Embryonic facial prominence (tissue), 1 donor: ENCODE measurements around the gene FIBIN.
"Not testable (repeated sequence)": the region's sequence is repeated elsewhere in the genome, so short reads cannot be mapped to it uniquely, and the experiment has no call there.

Experiments
- DNase-seq: peaks from one replicate; pipeline ENCODE4 v3.0.0-alpha.2; 2016; ENCODE audit errors: extremely low spot score

FIBIN gene

GRCh38 chr11:26977209-26977608 is 16.7 kb upstream of the FIBIN start:
- DNase-seq = not testable (repeated sequence)

GRCh38 chr11:26983645-26984044 is 10.3 kb upstream of the FIBIN start:
- DNase-seq = no peak

- no peak for DNase-seq
Measured at GRCh38 chr11:26985470-26985869, 8.4 kb upstream of the FIBIN start.

- DNase-seq = no peak
Measured at GRCh38 chr11:26985943-26986342, 8.0 kb upstream of the FIBIN start.

GRCh38 chr11:26987272-26987671 is 6.6 kb upstream of the FIBIN start:
- no peak for DNase-seq

- DNase-seq = no peak
Measured at GRCh38 chr11:26987731-26988130, 6.2 kb upstream of the FIBIN start.

- peak; percentile 43 for DNase-seq
Measured at GRCh38 chr11:26992031-26992541, 1.8 kb upstream of the FIBIN start.

GRCh38 chr11:26994631-26995095 is 751 bp downstream of the FIBIN start:
- DNase-seq = no peak

- DNase-seq = no peak
Measured at GRCh38 chr11:26995701-26996460, 2.0 kb downstream of the FIBIN start.

- DNase-seq = no peak
Measured at GRCh38 chr11:26997378-26997777, 3.5 kb downstream of the FIBIN start.

- DNase-seq = not testable (repeated sequence)
Measured at GRCh38 chr11:27001136-27001730, 7.3 kb downstream of the FIBIN start.

- no peak for DNase-seq
Measured at GRCh38 chr11:27002431-27002830, 8.5 kb downstream of the FIBIN start.

- DNase-seq = no peak
Measured at GRCh38 chr11:27002838-27003237, 8.9 kb downstream of the FIBIN start.

- no peak for DNase-seq
Measured at GRCh38 chr11:27004103-27004502, 10.2 kb downstream of the FIBIN start.

- no peak for DNase-seq
Measured at GRCh38 chr11:27008811-27009535, 15.1 kb downstream of the FIBIN start.

- DNase-seq = no peak
Measured at GRCh38 chr11:27011560-27012233, 17.8 kb downstream of the FIBIN start.

- no peak for DNase-seq
Measured at GRCh38 chr11:27012234-27012921, 18.5 kb downstream of the FIBIN start.

GRCh38 chr11:27013781-27014361 is 20.0 kb downstream of the FIBIN start:
- DNase-seq = no peak

- DNase-seq = no peak
Measured at GRCh38 chr11:27018902-27019529, 25.1 kb downstream of the FIBIN start.

GRCh38 chr11:27020751-27021150 is 26.8 kb downstream of the FIBIN start:
- DNase-seq = no peak
